Measurements from ENCODE around the gene WDR44.
"Not testable (repeated sequence)": the region's sequence is repeated elsewhere in the genome, so short reads cannot be mapped to it uniquely, and the experiment has no call there.

Gene WDR44

DNA sequence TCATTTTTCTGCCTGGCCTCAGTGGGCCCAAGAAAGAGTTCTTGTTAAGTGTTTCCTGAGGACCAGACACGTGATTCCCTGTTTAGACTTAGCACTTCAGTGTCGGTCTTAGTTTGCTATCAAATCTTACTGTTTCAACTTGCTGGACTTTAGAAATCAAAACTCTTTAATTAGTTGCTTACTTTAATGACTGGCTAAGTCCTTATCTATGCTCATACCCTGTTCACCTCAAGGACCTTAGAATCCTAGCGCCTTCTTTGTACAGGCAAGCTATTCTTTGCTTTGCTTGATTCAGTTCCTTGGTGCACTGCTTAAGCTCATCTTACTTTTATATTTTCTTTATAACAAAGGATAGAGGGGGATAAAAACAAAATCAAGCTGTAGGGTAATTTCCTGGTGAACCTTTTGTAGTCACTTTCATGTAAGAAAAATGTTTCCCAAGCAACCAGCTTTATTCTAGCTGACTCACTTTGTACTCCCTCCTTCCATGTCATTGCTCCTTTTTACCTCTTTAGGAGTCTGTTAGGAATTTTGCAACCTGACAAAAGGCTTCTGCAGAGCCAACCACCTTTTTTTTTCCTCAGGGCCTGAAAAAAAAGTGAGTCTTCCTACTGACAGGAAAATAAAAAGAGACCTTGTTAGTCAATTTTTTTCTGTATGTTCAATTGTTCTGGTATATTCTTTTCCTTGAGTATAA, 14.7 kb downstream of the WDR44 start:
- DNase-seq (ENCODE audit: low read depth) = peak; percentile 16

DNA sequence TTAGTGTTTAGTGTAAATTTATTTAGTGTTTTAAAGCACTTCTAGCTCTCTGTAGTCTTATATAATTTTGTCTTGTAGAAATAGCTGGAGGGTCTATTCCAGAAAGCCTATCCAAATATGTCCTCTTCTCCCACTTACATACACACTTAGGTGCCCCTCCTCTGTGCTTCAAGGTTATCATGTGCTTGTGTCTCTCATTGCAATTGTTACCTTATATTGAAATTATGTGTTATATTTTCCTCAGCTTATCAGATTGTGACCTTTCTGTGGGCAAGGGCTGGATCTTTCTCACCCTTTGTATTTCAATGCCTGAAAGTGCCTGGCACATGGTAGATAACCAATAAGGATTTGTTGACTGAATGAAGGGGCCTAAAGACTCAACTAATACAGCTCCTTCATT, 18.4 kb downstream of the WDR44 start:
- no peak for DNase-seq (ENCODE audit: low read depth)

DNA sequence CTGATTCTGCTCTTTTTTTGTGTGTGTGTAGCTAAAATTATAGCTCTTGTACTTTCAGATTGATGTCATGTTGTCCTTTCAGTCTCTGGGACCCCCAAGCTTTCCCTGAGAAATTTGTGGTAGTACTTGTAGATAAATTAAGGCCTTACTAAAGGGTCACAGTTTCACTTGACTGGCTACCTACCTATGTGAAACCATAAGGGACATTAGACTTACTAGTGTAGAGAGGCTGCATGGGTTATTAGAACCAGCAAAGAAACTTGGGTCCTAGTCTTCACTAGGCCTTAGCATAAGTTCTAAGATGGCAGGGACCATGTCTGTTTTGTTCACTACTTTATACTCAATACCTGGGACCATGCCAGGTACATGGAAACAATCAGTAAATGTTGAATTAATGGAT, 21.4 kb downstream of the WDR44 start:
- no peak for DNase-seq (ENCODE audit: low read depth)

DNA sequence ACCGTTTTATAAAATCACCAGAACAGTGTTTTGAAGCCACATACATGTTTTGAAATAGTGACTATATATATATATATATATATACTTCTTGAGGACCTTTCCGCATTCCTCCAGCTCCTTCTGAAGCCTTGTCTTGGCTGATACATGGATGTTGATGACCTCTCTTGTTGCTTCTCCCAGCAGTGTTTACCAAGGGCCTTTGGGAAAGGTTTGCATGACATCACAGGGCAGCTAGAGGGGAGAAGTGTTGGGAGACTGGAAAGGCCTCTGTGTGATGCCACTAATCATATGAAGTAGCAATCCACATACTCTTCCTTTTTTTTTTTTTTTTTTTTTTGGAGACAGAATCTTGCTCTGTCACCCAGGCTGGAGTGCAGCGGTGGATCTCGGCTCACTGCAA, 22.5 kb downstream of the WDR44 start:
- no peak for DNase-seq (ENCODE audit: low read depth)

DNA sequence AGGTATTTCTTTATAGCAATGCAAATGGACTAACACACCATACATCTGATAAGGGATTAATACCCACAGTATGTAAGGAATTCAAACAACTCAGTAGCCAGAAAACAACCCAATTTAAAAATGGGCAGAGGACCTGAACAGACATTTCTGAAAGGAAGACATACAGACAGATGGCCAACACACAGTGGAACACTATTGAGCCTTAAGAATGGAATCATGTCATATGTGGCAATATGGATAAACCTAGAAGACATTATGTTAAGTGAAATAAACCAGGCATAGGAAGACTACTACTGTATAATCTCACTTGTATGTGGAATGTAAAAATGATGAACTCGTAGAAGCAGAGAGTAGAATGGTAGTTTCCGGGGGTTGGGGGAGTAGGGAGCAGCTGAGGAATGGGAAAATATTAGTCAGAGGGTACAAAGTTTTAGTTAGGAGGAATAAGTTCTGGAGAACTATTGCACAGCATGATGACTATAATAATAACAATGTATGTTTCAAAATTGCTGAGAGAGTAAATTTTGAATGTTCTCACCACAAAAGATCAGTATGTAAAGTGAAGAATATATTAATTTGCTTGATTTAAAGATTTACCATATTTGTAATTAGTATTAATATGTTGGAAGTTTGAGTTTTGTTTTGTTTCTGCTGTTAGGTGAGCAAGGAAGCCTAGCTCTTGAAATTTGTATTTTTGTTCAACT, 25.2 kb downstream of the WDR44 start:
- DNase-seq (ENCODE audit: low read depth) = peak; percentile 67

DNA sequence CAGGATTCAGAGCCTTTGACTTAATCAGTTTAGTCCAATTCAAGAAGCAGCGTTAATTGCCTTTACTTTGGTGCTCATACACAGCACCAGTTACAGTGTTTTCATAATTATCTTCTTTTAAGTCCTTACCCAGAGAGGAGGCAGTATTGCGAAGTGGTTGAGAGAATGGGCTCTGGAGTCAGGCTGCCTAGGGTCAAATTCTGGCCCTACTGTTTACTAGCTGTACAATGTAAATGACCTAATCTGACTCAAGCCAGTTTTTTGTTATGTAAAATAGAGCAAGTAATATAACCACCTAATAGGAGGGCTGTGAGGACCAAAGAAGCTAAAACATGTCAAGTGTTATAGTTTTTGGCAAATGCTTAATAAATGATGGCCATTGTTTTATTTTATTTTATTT, 27.6 kb downstream of the WDR44 start:
- no peak for DNase-seq (ENCODE audit: low read depth)

DNA sequence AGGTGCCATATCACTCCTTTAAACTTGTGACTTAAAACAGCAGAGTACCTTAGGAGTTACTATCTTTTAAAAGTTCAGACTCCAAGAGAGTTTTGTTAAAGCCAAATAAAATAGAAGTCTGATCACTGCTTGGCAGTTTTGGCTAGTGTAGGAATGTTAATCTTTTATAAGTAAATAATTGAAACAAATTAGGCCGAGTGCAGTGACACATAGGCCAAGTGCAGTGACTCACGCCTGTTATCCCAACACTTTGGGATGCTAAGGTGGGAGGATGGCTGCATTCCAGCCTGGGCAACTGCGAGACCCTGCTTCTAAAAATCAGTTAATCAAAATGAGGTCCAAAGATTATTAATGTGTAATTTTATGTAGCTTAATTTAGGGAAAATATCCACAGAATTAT, 37.2 kb downstream of the WDR44 start:
- DNase-seq (ENCODE audit: low read depth) = peak; percentile 20

DNA sequence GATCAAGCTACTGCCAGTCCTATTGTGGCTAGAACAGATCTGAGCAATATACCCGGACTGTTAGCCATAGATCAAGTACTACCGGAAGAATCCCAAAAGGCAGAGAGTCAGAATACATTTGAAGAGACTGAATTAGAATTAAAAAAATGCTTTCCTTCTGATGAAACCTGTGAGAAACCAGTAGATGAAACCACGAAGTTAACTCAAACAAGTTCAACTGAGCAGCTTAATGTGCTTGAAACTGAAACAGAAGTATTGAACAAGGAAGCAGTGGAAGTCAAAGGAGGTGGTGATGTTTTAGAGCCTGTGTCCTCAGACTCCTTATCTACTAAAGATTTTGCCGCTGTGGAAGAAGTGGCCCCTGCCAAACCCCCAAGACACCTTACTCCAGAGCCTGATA, 46.8 kb downstream of the WDR44 start:
- DNase-seq (ENCODE audit: low read depth) = peak; percentile 1

DNA sequence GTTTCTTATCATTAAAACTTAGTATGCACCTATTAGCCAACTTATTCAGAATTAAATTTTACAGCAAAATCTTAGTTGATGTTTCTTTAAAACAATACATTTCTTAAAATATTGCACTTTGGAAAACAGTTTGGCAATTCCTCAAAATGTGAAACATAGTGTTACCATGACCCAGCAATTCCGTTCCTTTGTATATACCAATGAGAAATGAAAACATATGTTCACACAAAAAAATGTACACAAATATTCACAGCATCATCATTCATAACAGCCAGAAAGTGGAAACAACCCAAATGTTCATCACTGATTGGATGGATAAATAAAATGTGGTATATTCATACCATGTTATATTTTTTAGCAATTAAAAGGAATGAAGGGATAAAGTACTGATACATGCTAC, 50.2 kb downstream of the WDR44 start:
- no peak for DNase-seq (ENCODE audit: low read depth)

DNA sequence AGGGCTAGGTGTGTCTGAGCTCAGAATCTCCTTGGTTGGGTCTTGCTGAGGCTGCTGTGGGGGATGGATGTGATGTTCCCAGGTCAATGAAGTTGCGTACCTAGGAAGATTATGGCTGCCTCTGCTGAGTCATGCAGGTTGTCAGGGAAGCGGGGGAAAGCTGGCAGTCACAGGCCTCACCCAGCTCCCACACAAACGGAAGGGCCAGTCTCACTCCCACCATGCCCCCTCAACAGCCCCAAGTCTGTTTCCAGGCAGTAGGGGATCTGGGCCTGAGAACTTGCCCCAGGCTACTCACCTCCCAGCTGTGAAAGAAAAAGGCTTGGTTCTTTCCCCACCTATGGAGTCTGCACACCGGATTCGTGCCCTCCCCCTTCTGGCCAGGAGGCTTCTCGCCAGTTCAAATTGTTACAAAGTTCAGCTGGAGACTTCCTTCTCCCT, 72.9 kb downstream of the WDR44 start:
- DNase-seq (ENCODE audit: low read depth) = no peak

DNA sequence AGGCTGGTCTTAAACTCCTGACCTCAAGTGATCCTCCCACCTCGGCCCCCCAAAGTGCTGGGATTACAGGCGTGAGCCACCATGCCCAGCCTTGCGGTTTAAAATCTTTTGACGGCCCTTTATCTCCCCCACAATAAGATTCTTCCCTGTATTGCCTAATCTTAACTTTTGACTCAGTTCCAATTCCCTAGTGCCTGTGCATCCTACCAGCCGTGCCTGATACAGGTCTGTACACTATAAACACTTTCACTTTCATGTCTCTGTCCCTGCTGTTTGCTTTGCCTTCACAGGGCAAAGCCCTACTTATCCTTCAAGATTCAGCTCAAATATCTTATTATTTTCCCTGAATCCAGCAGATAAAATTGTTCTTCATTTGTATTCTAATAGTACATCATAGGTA, 74.6 kb downstream of the WDR44 start:
- peak; percentile 24 for DNase-seq (ENCODE audit: low read depth)

DNA sequence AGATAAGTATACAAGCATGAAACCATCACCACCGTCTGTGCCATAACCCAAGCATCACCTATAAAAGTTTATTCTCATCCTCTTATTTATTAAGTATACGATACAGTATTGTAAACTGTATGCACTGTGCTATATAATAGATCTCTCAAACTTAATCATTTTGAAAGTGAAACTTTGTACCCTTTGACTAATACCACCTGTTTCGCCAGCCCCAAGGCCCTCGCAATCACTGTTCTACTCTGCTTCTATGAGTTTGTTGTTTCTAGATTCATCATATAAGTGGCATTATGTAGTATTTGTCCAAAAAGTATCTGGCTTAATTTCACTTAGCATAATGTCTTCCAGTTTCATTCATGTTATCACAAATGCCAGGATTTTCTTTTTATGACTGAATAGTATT, 77.7 kb downstream of the WDR44 start:
- DNase-seq (ENCODE audit: low read depth) = no peak

DNA sequence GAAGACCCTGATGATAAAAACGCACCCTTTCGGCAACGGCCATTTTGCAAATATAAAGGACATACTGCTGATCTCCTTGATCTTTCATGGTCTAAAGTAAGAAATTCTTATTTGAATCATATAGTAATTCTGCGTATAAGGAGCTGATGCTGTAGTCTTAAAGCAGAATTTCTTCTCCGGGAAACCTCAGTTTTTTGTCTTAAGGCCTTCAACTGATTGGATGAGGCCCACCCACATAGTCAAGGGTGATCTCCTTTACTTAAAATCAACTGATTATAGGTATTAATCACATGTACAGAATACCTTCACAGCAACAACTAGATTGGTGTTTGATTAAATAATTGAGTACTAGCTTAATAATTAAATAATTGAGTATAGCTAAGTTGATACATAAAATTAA, 86.9 kb downstream of the WDR44 start:
- DNase-seq (ENCODE audit: low read depth) = no peak

DNA sequence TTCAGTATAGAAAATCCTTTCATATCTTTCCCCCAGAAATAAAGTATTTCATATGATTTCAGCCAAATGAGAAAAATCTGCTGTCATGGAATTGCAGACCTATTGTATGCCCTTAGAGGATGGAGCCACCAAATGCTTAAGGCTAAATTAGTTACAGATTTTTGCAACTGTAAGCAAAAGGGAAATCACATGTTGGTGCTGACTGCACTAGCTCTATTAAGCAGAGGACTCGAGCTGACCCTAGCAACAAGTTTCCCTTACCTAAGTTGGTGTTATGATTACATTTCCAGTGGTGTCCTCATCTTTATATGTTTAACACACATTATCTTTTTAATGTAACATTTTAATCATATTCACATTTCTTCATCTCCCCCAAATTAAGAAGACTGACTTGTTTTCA, 91.4 kb downstream of the WDR44 start:
- no peak for DNase-seq (ENCODE audit: low read depth)

DNA sequence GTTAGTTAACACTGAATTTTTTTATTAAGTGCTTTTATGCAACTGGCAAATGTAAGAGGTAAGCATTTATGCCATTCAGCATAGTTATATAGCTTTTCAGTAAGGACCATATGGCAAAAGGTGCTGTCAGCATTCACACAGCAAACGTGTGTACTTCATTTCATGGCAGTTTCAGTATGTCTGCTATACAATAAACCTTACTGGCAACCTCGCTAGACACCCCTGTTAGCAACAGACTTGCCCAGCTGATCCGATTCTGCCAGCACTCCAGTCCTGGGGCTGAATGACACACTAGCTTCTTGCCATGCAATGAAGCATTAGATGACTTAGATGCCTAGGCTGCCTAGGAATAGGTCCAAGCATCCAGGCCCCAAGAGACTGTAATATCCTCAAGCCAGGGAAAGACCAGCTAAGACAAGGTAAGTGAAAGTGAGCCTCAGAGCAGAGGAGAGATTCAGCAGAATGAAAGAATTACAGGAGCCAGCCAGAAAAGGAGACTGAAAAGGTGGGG, 102.4 kb downstream of the WDR44 start:
- DNase-seq (ENCODE audit: low read depth) = peak; percentile 7

DNA sequence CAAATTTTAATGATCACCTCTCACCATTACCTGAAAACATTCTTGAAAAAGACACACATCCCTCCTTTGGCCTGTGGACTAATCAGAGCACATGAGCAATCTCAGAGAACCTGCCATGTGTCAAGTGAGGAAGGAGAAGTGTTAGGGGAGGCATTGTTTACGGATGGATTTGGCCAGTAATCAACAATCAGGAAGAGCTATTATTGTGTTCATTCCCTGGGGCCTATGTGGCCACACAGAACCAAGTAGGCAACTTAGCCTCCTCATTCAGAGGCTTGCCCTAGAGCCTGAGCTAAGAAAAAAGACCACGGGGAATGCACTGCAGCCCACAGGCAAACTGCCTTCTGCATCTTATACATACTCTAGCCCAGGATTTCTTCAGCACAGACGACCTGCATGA, 109.1 kb downstream of the WDR44 start:
- no peak for DNase-seq (ENCODE audit: low read depth)

DNA sequence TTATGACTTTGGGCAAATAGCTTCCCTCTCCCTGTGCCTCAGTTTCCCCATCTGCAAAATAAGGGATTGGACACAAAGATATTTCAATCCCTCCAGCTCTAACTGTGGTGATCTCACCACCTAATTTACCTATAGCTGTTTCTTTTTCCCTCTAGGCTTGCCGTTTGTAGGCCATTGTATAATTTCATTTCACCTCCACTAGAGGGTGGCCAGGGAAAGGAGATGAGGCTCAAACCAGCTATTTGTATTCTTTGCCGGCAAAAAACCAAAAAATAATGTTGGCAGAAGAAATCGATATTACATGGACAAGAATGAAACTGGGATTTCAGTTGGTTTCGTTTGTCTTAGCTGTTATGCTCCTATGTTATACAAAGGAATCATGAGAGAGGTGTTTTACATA, 113.6 kb downstream of the WDR44 start:
- peak; percentile 51 for DNase-seq (ENCODE audit: low read depth)

DNA sequence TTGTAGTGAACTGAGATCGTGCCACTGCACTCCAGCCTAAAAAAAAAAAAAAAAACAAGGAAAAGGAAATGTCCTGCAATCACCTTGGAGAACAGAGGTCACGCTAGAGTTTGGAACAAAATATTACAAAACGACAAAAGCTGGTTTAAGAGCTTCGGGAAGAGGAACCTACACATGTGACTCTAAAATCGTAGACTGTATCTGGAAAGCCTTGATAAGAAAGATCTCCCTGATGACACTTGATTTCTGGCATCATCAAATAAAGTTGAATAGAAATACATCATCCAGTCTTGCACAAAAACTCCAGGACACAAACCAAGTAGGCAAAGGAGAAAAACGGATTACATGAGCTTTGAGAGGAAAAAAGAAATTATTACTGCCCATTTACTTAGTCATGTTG, 118.6 kb downstream of the WDR44 start:
- no peak for DNase-seq (ENCODE audit: low read depth)

DNA sequence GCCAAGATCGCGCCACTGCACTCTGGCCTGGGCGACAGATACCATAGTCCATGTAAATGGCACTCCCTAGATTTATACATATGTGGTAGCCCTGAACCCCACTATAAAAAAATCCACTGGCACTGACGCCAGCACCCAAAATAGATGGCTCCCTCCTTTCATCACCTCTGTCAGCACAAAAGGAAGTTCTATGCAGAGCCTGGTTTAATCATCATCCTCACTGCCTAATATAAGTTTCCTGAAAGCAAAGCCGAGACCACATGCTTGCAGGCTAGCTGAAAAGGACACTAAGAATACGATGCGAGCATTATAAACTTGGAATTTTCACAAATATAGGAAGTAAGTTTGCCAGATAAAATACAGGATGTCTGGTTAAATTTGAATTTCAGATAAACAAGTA, 122.2 kb downstream of the WDR44 start:
- DNase-seq (ENCODE audit: low read depth) = no peak

DNA sequence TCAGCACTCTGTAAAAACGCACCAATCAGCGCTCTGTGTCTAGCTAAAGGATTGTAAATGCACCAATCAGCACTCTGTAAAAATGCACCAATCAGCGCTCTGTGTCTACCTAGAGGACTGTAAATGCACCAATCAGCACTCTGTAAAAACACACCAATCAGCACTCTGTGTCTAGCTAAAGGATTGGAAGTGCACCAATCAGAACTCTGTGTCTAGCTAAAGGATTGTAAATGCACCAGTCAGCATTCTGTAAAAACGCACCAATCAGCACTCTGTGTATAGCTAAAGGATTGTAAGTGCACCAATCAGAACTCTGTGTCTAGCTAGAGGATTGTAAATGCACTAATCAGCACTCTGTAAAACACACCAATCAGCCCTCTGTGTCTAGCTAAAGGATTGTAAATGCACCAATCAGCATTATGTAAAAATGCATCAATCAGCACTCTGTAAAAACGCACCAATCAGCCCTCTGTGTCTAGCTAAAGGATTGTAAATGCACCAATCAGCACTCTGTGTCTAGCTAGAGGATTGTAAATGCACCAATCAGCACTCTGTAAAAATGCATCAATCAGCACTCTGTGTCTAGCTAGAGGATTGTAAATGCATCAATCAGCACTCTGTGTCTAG, 124.9 kb downstream of the WDR44 start:
- not testable (repeated sequence) for DNase-seq (ENCODE audit: low read depth)

DNA sequence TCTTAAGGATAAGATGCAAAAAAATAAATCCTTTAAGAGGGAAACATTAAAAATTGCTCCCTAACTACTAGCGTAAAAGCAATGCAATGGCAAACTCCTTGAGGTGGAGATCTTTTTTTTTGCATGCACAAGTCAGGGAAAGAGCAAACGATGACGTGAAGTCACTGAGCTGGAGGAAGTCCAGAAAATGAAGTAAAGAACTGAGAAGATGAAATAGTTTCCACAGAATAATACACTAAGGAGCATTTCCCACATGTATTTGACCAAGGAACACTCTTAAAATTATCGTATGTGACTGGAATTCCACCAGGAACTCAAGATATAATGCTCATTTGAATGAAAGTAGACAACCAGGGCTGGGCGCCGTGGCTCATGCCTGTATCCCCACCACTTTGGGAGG, 128.7 kb downstream of the WDR44 start:
- DNase-seq (ENCODE audit: low read depth) = no peak

DNA sequence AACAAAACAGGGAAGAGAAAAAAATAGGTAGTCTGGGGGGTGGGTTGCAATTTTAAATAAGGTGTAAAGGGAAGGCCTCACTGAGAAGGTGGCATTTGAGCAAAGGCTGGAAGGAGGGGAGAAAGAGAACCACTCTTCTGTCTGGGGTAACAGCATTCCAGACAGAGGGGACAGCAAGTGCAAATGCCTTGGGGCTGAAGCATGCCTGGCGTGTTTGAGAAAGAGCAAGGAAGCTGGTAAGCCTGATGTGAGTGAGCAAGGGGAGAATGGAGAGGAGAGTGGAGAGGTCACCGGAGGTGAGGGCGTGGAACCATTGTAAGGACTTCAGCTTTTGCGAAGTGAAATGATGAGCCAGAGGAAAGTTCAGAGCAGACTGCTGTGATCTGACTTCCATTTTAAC, 130.0 kb downstream of the WDR44 start:
- peak; percentile 39 for DNase-seq (ENCODE audit: low read depth)

DNA sequence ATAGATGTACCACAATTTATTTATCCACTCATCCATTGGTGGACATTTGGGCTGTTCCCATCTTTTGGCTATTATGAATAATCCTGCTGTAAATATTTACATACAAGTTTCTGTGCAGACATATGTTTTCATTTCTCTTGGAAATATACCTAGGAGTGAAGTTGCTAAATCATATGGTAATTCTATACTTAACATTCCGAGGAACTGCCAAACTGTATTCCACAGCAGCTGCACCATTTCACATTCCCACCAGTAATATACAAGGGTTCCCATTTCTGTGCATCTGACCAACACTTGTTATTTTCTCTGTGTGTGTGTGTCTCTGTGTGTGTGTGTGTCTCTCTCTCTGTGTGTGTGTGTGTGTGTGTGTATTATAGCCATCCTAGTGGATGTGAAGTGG, 134.3 kb downstream of the WDR44 start:
- DNase-seq (ENCODE audit: low read depth) = no peak
